Activated CD4-positive, alpha-beta T cell treated with anti-CD3 and anti-CD28 coated beads, Interleukin-2, Interleukin-6, amounts not matched to agents 100 ng/mL and 50 ng/mL, durations not matched to agents 16 hours and 8 hours (primary cell): Measurements from ENCODE around the gene ALOX15.
"Not testable (repeated sequence)": the region's sequence is repeated elsewhere in the genome, so short reads cannot be mapped to it uniquely, and the experiment has no call there.

ENCODE experiments used
- DNase-seq: peaks from one replicate; pipeline ENCODE4 v3.0.0-alpha.2; 2020

Gene ALOX15, protein sequence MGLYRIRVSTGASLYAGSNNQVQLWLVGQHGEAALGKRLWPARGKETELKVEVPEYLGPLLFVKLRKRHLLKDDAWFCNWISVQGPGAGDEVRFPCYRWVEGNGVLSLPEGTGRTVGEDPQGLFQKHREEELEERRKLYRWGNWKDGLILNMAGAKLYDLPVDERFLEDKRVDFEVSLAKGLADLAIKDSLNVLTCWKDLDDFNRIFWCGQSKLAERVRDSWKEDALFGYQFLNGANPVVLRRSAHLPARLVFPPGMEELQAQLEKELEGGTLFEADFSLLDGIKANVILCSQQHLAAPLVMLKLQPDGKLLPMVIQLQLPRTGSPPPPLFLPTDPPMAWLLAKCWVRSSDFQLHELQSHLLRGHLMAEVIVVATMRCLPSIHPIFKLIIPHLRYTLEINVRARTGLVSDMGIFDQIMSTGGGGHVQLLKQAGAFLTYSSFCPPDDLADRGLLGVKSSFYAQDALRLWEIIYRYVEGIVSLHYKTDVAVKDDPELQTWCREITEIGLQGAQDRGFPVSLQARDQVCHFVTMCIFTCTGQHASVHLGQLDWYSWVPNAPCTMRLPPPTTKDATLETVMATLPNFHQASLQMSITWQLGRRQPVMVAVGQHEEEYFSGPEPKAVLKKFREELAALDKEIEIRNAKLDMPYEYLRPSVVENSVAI

DNA sequence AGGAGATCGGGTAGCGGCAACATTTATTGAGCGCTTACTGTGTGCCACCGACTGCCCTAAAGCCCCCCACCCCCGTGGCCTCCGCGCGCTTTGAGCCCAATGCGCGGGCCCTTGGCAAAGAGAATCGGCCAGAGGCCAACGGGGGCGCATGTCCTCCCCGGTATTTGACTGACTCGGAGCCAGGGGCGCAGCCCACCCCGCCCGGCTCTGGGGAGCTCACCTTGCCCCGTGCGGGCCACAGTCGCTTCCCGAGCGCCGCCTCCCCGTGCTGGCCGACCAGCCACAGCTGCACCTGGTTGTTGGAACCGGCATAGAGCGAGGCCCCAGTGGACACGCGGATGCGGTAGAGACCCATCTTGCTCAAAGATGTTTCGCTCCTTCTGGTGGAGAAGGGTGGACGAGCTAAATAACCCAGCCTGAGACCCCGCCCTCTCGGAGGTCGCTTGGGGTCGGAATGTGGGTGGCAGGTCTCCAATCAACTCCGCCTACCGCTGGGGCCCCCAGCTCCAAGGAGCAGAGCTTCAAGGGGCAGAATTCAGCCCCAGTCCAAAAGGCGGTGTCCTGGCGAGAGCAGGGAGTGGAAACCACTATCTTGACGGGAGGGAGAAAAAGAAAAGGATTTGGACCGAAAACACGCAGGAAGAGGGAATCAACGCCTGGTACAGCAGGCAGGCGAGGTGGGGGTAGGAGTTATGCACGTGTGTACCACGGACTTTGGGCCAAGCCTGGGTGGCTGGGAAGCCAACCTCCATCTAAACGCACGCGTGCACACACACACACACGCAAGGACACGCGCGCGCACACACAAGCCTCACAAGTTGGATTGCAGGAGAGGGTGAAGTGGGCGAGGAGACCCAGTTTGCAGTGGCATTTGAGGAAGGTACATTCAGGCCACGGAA lies at the start of gene ALOX15:
TSS of gene ALOX15 (minus strand) at position 382 of the 899 bp plus-strand sequence. CDS start at position 355, 27 bp downstream.
- DNase-seq: no peak

DNA sequence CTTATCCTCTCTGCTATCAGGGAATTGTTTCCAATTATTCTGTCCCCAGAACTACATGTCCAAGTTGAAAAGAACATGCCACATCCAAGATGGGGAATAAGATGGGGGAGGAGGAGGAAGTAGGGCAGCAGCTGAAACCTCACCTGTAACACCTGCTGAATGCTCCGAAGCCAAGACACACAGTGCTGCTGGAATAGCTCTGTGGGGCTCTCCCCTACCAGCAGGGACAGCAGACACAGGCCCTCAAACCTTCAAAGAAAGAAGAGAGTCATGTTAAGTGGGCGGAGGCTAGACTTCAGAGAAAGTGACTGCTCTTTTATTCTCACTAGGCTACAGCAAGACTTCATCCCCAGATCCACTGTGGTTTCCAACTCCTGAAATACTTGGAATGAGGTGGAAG lies 49.3 kb upstream of the ALOX15 start:
- no peak for DNase-seq

DNA sequence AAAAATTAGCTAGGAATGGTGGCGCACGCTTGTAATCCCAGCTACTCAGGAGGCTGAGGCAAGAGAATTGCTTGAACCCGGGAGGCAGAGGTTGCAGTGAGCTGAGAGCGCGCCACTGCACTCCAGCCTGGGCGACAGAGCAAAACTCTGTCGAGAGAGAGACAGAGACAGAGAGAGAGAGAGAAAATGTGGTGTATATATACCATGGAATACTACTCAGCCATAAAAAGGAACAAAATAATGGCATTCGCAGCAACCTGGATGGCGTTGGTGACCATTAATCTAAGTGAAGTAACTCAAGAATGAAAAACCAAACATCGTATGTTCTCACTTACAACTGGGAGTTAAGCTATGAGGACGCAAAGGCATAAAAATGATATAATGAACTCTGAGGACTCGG lies 48.4 kb upstream of the ALOX15 start:
- not testable (repeated sequence) for DNase-seq

DNA sequence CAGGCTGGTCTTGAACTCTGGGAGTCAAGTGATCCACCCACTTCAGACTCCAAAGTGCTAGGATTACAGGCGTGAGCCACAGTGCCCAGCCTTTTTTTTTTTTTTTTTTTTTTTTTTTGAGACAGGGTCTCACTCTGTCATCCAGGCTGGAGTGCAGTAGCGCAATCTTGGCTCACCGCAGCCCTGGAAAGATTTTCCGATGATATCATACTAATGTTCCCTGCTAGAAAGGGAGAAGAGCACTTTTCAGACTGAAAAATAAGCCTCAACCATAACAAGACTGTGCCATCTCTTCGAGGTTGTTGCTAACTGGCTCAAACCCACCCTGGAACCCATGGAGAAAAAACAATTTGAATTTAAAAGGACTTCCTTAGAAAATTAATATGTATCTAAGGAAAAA lies 42.3 kb upstream of the ALOX15 start:
- not testable (repeated sequence) for DNase-seq

DNA sequence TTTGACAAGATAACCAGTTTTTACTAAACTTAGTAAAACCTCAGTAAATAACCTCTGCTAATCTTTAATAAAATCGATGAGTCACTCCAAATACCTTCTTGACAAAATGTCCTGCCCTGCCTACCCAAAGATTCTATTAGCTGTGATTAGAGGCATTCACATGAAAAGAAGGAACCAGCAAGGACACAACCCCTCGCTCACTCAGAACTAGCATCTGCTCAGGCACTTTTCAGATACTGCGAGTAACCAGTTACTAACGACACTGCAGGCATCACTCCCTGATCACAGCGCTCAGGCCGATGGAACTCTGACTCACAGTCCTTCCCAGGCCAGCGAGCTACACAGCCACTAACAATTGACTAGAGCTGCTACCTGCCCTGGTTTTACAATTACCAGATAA lies 38.2 kb upstream of the ALOX15 start:
- DNase-seq: no peak

DNA sequence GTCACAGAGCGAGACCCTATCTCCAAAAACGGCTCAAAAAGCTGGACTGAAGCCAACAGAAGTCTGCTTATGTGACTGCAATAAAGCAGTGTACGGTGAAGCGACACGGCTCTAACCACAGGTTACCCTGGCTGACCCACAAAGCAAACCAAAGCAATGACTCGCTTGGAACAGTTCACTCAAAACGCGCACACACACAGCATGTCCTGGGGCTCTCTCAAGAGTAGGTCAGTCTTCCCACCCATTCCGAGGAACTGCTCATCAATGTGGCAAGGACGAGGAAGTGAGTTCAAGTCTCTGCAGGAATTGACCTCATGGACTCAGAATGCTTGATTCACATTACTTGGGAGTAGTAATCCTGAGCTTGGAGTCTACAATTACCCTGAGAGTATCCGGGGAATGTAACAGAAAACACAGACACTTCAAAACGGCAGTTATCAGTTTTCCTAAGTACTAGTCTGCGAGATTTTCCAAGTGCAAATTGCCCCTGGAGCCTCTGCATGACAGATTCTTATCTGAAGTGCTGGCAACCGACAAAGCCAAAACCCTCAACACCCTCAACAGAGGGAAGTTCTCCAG lies 37.1 kb upstream of the ALOX15 start:
- DNase-seq: peak; percentile 57

DNA sequence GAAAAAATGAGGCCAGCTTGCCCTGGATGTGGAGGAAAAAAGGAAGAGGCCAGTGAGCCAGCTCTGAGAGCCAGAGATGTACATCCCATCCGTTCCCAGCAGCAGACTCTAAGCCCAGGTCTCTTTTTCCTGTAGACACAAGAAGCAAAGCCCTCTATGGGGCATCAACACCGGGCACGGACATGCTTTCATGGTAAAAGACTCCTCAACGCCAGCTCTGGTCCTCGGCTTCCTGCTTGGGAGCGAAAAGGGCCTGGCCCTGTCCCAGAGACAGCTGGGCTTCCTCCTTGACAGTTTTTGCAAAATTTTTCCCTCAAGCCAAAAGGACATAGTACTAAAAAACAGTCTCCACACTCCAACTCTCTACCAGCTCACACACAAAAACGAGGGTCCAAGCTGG lies 35.3 kb upstream of the ALOX15 start:
- DNase-seq: no peak

DNA sequence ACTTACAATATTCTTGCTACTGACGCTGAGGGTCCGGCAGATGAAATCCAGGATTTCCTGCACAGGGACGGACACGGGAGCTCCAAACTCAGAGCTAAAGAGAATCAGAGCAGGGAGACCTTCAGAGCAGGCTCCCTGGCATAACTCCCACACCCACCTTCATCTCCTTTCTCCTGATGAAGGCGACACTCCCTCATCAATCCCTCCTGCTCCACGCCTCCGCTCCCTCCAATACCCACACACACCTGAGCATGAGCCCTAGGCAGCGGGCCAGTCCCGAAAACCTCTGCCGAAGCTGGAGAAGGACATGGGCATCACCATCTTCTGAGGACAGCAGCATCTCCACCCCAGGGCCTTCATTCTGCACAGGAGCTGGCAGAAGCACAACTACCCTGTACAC lies 34.3 kb upstream of the ALOX15 start:
- no peak for DNase-seq

DNA sequence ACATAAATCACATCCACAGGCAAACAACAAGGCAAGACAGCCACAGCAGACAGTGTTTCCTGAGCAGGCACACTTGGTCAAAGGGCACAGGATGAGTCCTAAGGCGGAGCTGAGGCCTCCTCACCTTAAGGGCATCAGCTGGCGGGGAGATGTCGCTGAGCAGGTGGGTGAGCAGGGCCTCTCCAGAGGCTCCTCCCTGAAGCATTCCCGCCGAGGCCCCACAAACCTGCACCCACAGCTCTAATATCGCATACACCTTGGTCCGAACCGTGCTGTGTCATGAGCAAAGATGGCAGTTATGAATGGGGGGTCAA lies 33.2 kb upstream of the ALOX15 start:
- DNase-seq: no peak

DNA sequence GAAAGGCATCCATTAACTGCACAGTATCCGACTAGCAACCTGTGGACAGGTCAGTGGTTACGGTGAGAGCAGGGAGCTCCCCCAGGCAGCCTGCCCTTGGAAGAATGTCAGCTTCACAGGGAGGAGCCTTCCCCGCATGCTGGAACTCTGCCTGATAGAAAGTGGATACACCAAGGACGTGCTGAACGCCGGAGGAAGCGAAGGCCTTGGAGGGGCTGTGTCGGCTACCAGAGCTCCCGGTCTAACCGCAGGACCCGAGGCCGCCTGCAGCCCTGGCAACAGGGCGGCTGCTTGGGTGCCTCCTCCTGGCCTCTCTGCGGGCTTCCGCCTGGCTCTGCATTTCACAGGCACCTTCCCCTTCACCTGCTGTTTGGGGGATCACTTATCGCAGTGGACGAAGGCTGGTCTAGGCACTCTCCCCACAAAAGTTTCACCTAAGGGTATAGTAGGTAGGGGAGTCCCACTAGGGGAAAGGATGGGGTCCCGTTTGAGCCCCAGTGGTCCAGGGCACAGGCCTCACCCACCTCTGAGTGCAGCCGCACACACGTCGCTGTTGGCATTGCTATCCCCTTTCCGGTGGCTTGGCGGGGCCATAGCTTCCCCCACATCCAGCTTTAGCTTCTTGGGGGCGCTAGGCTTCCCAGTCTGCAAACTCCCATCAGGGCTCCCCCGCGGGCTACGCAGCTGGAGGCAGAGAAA lies 32.7 kb upstream of the ALOX15 start:
- no peak for DNase-seq

DNA sequence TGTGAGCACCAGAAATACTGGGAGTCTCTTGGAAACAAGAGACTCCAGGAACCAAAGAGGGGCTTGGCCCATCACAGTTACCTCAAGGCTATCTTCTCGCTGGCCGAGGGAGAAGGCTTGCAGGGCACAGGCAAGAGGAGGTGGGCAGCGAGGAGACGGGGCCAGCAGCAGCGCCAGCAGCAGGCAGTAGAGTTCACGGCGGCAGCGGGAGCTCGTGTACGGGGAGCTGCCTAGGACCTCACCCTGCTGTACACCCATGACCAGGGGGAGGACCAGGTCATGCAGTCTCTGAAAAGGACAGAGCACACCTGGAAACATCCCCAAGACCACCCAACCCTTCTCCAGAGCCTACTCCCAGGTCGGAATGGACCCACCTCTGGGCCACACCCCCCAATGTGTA lies 31.7 kb upstream of the ALOX15 start:
- no peak for DNase-seq

DNA sequence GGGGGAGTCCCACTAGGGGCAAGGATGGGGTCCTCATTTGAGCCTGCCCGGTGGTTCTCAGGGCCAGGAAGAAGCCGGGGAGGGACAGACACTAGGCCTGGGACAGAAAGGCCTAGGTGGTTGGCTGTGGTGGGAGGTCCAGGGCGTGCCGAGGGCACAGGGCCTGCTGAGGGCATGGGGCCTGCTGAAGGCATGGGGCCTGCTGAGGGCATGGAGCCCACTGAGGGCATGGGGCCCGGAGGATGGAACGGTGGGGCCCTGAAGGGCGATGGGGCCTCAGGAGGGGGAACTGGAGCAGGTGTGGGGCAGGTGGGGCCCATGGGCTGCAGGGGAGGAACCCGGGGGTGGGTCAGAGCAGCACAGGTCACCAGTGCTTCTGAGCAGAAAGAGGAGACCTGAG lies 31.3 kb upstream of the ALOX15 start:
- no peak for DNase-seq

DNA sequence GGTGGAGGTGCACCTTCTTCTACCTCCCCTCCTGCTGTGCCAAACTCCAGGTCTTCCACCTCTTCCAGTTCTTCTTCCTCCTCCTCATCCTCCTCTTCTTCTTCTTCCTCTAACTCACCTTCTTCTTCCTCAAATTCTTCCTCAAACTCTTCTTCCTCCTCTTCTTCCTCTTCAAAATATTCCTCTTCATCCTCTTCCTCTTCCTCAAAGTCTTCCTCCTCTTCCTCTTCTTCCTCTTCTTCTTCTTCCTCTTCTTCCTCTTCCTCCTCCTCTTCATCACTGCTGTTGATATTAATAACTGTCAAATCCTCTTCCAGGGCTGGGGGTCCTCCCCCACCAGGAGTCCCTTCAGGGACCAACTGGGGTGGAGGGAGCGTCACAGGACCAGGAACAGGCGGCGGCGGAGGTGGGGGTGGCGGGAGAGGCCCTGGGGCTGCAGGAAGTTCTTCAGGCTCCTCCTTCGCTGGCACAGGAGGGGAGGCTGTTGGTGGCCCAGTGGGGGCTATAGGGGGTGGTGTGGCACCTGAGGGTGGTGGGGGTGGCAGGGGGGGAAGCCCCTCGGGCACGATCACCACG lies 30.7 kb upstream of the ALOX15 start:
- no peak for DNase-seq

DNA sequence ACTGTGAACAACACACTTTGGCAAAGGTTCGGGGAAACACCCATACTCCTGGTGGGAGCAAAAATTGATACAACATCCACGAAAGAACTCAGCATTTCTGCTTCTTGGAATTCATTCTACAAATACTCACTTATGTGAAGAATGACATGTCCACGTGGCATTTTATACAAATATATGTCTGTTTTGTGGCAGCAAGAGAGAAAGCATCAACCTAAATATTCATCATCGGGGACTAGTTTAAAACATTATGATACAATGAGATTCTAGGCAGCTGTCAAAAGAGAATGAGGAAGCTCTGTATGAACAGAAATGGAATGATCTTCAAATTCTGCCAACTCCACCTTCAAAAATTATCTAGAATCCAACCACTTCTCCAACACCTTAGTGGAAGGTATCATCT lies 25.7 kb upstream of the ALOX15 start:
- no peak for DNase-seq

DNA sequence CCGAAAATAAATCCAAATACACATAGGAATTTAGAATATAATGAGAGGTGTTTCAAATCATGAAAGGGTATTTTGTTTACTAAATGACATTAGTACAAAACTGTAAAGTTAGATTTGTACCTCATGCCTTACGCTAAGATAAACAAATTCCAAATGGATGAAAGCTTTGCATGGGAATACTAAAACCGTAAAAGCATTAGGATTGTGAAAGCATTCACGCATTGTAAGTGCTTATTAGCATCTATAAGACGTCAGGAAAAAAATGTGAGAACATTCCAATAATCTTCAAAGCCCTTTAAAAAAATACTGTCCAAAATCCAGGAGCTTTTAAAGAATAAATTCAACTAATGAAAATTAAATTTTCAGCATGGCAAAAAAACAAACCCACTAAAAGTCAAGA lies 24.8 kb upstream of the ALOX15 start:
- no peak for DNase-seq

DNA sequence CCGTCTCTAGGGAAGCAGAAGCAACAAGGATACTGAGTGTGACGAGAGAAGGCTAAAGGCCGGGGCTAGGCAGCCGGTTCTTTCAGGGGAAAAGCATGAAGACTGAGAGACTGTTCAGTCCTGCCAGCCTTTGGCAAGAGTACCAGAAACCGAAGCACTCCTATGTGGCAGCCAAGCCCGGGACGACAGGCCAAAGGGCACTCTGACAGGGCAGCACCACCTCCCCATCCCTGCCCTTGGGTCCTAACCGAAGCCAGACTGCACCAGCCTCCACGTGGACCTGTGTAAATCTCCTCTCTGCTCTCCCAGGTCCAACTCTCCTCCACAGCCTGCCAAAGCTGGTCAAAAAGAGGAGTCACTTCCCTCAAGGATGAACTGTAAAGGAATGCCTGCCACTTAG lies 23.5 kb upstream of the ALOX15 start:
- no peak for DNase-seq

DNA sequence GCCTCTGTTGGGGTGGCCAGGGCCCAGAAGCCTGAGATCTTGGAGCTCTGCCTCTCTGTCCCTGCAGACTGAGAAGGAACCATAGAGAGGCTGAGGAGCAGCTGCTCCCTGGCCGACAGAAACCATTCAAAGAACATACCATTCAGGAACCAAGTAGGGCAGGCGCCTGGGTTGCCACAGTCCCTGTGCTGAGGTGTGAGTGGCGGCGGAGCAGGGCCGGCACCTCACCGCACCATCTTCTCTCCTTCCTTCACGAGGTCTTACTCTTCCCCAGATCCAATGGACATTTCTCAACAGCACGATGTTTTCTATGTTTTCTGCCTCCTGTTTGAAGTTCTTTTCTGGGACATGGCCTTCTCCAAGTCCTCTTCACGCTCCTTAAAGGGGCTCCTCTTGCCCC lies 22.8 kb upstream of the ALOX15 start:
- DNase-seq: no peak

DNA sequence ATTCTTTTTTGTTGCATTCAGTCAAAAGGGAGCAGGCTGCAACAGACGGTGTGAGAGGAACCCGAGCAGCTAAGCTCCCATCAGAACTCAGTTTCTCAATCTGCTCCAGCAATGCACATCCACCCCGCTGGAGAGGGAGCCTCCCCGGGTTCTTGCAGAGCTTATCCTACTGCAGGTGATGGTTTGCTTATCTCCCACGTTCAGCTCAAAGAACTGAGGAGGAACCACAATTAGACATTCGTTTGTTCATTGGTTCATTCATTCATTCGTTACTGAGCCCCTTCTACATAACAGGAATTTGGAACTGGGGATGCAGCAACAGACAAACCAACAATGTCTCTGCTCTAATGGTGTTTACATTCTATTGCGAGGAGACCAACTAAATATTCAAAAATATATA lies 22.2 kb upstream of the ALOX15 start:
- DNase-seq: no peak

DNA sequence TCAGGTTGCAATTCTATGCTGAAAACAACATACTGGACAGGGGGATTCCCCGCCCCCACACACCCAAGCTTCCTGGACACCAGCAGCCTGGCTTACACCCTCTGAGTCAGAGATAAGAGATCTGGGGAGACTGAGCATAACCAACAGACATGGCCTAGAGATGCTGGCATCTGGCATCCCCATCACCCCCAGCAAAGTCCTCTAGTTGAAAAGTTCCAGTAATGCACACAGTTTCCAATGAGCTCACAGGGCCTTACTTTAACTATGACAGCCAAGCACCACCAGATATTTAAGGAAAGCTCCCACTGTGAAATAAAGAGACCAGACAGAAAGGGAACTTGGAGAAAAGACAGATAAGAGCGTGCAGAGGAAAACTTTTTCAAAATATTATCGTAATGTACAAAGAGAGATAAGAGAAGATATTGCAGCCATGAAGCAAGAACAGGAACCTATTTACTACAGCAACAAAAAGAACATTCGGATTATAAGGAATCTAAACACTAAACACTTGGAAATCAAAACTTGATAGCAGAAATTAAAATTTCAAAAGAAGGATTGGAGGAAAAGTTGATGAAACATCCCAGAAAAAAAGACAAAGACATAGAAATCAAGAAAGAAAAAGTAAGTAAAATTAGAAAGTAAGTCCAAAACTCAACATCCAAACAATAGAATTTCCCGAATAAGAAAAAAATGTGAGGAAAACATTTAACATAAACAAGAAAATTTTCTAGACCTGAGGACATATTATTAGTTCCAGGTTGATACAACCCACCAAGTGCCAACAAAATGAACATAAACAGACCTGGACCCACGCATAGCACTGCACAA lies 17.2 kb upstream of the ALOX15 start:
- DNase-seq: peak; percentile 55

DNA sequence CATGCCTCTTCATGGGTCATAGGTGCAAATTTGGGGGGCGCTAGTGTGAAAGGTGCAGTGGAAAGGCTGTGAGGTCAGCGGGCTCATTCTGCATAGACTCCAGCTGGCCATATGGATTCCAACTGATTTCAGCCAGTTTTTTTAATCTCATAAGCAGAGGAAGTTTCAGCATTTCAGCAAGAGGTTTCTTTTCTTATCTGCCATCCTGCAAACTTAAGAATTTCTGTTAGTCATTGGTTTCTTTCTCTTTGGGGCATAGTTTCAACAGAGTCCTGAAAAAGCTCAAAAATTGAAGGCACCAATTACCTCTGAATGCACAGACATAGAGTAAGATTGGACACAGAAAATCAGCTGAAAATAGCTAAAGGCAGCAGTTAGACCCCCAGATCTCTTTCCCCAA lies 16.2 kb upstream of the ALOX15 start:
- DNase-seq: no peak

DNA sequence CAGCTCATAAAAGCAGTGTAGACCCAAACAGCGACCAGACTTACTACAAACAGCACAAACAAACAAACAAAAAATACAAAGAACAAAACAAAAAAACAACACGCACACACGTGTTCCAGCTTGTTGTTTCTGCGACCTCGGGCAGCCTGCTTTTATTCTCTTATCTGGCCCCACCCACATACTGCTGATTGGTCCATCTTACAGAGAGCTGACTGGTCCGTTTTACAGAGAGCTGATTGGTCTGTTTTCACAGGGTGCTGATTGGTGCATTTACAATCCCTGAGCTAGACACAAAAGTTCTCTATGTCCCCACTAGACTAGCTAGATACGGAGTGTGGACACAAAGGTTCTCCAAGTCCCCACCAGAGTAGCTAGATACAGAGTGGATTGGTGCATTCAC lies 14.5 kb upstream of the ALOX15 start:
- DNase-seq: not testable (repeated sequence)
